ENCODE measurements around the gene JAZF1.

DNA sequence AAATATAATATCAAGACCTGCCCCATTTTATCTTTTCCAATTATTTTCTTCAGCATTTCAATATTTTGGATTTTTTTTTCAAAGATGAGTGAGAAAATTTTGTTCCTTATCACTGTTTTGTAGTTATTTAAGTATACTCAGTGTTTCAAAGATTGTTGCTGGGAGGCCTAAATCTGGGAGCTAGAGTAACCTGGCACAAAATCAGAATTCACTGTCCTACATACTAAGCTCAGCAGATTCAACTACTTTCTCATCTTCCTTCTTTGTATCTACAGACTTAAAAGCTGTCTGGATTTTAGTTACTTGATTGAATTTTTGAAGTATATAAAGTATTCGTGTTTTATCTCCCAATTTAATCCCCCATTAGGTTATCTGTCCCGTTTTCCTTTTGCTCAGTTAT is 354.7 kb downstream of the JAZF1 start:
- no peak for TF ChIP-seq POLR2A (IDR thresholded peaks at IDR 0.05)
- TF ChIP-seq, protein P1, sequence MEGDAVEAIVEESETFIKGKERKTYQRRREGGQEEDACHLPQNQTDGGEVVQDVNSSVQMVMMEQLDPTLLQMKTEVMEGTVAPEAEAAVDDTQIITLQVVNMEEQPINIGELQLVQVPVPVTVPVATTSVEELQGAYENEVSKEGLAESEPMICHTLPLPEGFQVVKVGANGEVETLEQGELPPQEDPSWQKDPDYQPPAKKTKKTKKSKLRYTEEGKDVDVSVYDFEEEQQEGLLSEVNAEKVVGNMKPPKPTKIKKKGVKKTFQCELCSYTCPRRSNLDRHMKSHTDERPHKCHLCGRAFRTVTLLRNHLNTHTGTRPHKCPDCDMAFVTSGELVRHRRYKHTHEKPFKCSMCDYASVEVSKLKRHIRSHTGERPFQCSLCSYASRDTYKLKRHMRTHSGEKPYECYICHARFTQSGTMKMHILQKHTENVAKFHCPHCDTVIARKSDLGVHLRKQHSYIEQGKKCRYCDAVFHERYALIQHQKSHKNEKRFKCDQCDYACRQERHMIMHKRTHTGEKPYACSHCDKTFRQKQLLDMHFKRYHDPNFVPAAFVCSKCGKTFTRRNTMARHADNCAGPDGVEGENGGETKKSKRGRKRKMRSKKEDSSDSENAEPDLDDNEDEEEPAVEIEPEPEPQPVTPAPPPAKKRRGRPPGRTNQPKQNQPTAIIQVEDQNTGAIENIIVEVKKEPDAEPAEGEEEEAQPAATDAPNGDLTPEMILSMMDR (IDR thresholded peaks at IDR 0.05 in 4 of 5, conservative IDR thresholded peaks at IDR 0.05 in 1 of 5) = no peak
